ENCODE measurements around the gene IL4I1. TPM values are rescaled to one million over a fixed set of nuclear protein-coding genes. Genes with fewer than 3 reads are reported as not detected.

Gene IL4I1
- total and polyA plus RNA-seq, 12 donors, result 0.26 to 26.9 (median 0.57) TPM; not detected in 3

DNA sequence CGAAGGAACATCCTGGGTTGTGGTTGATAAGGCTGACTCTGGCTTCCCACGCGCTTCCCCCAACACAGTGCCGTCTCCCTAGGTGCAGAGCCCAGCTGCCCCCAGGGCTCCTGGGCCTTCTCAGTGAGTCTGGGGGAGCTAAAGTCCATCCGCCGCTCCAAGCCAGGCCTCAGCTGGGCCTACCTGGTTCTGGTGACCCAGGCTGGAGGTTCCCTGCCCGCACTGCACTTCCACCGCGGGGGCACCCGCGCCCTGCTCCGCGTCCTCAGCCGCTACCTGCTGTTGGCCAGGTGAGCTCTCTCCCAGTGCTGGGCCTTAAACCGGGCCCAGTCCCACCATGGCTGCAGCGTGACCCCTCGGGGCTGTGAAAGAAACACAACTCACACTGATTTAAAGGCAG lies 15.5 kb downstream of the IL4I1 start:
- no peaks in the 10 kb centered on the region for H3K27me3 ChIP-seq
- peaks cover 3 to 18% (median 13%) of the 10 kb centered on the region in 9 donors for H3K4me1 ChIP-seq
- 96 to 98% methylated on average over 17 of the region's 17 CpGs for WGBS, 2 donors
- H3K36me3 ChIP-seq, result peaks cover 15 to 77% (median 69%) of the 10 kb centered on the region in 9 donors
- no peak overlapping the region for H3K27ac ChIP-seq
- peak in 1 of 2 donors; percentile 9 for DNase-seq
- no peak overlapping the region for H3K4me3 ChIP-seq
- TF ChIP-seq, protein P1, sequence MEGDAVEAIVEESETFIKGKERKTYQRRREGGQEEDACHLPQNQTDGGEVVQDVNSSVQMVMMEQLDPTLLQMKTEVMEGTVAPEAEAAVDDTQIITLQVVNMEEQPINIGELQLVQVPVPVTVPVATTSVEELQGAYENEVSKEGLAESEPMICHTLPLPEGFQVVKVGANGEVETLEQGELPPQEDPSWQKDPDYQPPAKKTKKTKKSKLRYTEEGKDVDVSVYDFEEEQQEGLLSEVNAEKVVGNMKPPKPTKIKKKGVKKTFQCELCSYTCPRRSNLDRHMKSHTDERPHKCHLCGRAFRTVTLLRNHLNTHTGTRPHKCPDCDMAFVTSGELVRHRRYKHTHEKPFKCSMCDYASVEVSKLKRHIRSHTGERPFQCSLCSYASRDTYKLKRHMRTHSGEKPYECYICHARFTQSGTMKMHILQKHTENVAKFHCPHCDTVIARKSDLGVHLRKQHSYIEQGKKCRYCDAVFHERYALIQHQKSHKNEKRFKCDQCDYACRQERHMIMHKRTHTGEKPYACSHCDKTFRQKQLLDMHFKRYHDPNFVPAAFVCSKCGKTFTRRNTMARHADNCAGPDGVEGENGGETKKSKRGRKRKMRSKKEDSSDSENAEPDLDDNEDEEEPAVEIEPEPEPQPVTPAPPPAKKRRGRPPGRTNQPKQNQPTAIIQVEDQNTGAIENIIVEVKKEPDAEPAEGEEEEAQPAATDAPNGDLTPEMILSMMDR (IDR thresholded peaks at IDR 0.05), result no peak
- intact Hi-C loops (cut with DNase I), result loop anchor here in 1 of 10 donors (5.0 kb wide), 1 partner anchor 46 kb away; the partner anchor contains the start of genes ATF5 and NUP62
- ATAC-seq, result no peak
- H3K9me3 ChIP-seq, result no peaks in the 10 kb centered on the region

DNA sequence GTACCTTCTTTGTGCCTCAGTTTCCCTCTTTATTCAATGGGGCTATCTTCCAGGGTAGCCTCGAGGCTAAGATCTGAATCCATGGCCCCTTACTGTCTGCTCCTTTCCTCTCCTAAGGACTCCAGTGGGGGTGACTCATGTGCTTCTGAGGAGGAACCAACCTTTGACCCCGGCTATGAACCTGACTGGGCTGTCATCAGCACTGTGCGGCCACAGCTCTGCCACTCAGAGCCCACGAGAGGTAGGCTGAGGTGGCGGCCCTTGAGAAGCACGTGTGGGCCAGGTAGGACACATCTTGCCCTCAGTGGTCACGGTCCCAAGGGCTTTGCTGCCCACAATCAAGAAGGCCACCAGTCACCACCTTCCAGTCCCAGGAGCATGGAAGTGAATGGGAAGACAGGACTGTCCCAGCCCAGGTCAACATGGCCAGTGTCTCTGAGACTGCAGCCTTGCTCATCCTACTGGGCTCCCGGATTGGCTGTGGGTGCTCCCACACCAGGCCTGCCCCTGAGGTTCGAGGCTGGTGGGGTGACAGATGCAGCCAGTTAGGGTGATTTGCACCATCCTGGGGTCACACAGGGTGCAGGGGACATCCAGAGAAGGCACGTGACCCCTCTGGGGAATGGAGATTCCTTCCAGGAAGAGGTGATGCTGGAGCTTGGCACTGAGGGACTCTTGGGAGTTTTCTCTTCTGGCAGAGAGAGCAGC lies 16.4 kb downstream of the IL4I1 start:
- TF ChIP-seq, protein P1 (IDR thresholded peaks at IDR 0.05), result no peak
- no peak for DNase-seq
- no peaks in the 10 kb centered on the region for H3K27me3 ChIP-seq
- intact Hi-C loops (cut with DNase I), result loop anchor here in 1 of 10 donors (5.0 kb wide), 1 partner anchor 47 kb away; the partner anchor contains the start of genes ATF5 and NUP62
- 94 to 96% methylated on average over 10 of the region's 10 CpGs for WGBS, 2 donors
- no peaks in the 10 kb centered on the region for H3K9me3 ChIP-seq
- no peak overlapping the region for H3K4me3 ChIP-seq
- H3K27ac ChIP-seq, result no peak overlapping the region
- peaks cover 15 to 69% (median 65%) of the 10 kb centered on the region in 9 donors for H3K36me3 ChIP-seq
- H3K4me1 ChIP-seq, result peaks cover 7 to 24% (median 19%) of the 10 kb centered on the region in 9 donors
- no peak for ATAC-seq

DNA sequence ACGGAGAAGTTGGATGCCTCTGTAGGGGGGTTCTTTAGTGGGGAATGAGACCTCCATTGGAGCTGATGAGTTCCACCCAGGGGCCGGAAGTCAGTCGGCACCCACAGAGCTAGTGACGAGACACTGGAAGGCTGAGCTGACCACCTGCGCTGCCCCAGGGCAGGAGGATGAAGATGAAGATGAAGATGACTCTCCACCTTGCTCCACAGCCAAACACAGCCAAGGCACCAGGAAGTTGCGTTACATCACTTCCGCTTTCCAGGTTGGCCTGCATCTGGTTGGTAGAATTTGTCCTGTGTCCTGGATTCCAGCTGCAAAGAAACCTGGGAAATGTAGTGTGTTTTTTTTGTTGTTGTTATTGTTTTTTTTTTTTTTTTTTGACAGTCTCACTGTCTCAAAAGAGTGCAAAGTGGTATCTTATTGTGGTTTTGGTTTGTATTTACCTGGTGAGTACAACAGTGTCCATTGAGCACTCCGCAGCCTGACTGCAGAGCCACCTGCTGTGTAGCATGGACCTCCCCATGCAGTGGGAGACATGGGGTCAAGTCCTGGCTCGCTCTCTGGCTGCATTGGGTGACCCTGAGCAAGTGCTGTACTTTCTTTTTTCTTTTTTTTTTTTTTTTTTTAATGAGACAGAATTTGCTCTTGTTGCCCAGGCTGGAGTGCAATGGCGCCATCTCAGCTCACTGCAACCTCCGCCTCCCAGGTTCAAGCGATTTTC lies 17.3 kb downstream of the IL4I1 start:
- Histone ChIP-seq H3K4me3 (no peak overlapping the region), H3K4me1 (peaks cover 9 to 30% (median 26%) of the 10 kb centered on the region in 9 donors), H3K36me3 (peaks cover 15 to 62% (median 56%) of the 10 kb centered on the region in 9 donors), H3K9me3 (no peaks in the 10 kb centered on the region), H3K27me3 (no peaks in the 10 kb centered on the region), H3K27ac (peak overlapping the region in 1 of 10 donors; percentile 98)
- intact Hi-C loops (cut with DNase I), result loop anchor here in 3 of 10 donors (5.0 kb wide), 3 partner anchors 112 to 382 kb away; partner anchors contain the start of genes AP2A1 (in 2 of the 3), PRMT1 (in 1 of the 3) and RPS11 (in 1 of the 3)
- TF ChIP-seq, protein P1 (IDR thresholded peaks at IDR 0.05), result no peak
- no peak for ATAC-seq
- no peak for DNase-seq
- WGBS, 2 donors, result 97 to 98% methylated on average over 12 of the region's 12 CpGs

DNA sequence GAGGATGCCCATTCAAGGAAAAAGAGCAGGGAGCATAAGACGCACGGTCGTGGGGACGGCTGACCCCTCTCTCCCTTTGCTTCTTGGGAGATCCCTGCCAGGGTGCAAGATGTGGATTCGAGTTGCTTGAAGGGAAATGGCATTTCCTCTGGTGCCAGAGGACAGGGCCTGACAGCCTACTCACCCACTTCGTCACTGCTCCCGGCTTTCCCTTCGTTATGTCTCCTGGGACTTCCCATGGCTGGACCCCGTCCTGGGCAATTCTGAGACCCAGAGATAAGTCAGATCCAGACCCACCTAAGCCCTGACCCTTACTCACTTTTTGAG lies 18.0 kb downstream of the IL4I1 start:
- intact Hi-C loops (cut with DNase I), result loop anchor here in 3 of 10 donors (5.0 kb wide), 3 partner anchors 111 to 381 kb away; partner anchors contain the start of genes AP2A1 (in 2 of the 3), PRMT1 (in 1 of the 3) and RPS11 (in 1 of the 3)
- Histone ChIP-seq H3K27ac (peak overlapping the region in 5 of 10 donors; percentile 91 to 98 (median 98)), H3K36me3 (peaks cover 10 to 60% (median 49%) of the 10 kb centered on the region in 9 donors), H3K27me3 (no peaks in the 10 kb centered on the region), H3K4me3 (peak overlapping the region in 7 of 10 donors; percentile 47 to 89 (median 81)), H3K4me1 (peaks cover 9 to 36% (median 26%) of the 10 kb centered on the region in 9 donors), H3K9me3 (no peaks in the 10 kb centered on the region)
- no peak for ATAC-seq
- DNase-seq, result peak in 1 of 2 donors; percentile 8
- TF ChIP-seq, protein P1 (IDR thresholded peaks at IDR 0.05), result no peak
- WGBS, 2 donors, result 84 to 88% methylated on average over 9 of the region's 9 CpGs

All from heart right ventricle (tissue), 16 donors.